ENCODE results near the gene AP2A1.

The AP2A1 gene

GRCh38 chr19:49766007-49766929 is 533 bp upstream of the AP2A1 start:
- Histone ChIP-seq H3K27me3 (ENCODE audit: insufficient read depth, low read depth) (peaks cover 8% of the 10 kb centered on the region; the same call in 1 of the 2 replicates), H3K4me1 (ENCODE audit: low read depth, poor library complexity, severe bottlenecking) (peaks cover 8% of the 10 kb centered on the region), H3K4me2 (peak overlapping the region; percentile 93), H3K27ac (peak overlapping the region; percentile 46), H3K9ac (peak overlapping the region; percentile 49; the same call in 1 of the 2 replicates), H2AFZ (ENCODE audit: low read depth) (peak overlapping the region; percentile 89), H3K4me3 (IDR thresholded peaks at IDR 0.05; ENCODE audit: insufficient read depth, low read depth, low read length) (no peak overlapping the region), H3K79me2 (ENCODE audit: insufficient read depth, low read depth) (peaks cover 13% of the 10 kb centered on the region; the same call in 1 of the 2 replicates), H4K20me1 (ENCODE audit: insufficient read depth) (no peaks in the 10 kb centered on the region), H3K36me3 (ENCODE audit: insufficient read depth) (no peaks in the 10 kb centered on the region)
- TF ChIP-seq, protein P1, sequence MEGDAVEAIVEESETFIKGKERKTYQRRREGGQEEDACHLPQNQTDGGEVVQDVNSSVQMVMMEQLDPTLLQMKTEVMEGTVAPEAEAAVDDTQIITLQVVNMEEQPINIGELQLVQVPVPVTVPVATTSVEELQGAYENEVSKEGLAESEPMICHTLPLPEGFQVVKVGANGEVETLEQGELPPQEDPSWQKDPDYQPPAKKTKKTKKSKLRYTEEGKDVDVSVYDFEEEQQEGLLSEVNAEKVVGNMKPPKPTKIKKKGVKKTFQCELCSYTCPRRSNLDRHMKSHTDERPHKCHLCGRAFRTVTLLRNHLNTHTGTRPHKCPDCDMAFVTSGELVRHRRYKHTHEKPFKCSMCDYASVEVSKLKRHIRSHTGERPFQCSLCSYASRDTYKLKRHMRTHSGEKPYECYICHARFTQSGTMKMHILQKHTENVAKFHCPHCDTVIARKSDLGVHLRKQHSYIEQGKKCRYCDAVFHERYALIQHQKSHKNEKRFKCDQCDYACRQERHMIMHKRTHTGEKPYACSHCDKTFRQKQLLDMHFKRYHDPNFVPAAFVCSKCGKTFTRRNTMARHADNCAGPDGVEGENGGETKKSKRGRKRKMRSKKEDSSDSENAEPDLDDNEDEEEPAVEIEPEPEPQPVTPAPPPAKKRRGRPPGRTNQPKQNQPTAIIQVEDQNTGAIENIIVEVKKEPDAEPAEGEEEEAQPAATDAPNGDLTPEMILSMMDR (conservative IDR thresholded peaks at IDR 0.05; ENCODE audit: low read depth, low read length): no peak

DNA sequence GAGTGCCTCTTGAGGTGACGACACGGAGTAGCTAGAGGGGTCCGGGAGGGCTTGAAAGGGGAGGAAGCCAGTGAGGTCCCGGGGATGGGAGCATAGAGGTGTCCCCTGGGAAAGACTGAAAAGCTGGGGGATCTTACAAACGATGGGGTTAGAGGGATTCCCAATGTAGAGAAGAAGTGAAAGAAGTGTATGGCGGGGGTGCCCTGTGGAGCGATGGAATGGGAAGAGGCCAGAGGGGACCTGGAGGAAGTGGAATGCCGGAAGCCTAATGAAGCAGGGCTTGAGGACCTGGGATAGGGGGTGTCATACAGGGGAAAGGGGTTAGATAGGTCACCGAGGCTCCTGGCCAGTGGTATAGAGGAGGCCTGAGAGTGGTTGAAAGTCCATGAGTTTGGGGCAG is 580 bp downstream of the AP2A1 start:
- Histone ChIP-seq H3K36me3 (ENCODE audit: insufficient read depth) (no peaks in the 10 kb centered on the region), H2AFZ (ENCODE audit: low read depth) (peak overlapping the region; percentile 86), H3K4me2 (peak overlapping the region; percentile 97), H3K27me3 (ENCODE audit: insufficient read depth, low read depth) (peaks cover 8% of the 10 kb centered on the region; the same call in 1 of the 2 replicates), H3K4me3 (IDR thresholded peaks at IDR 0.05; ENCODE audit: insufficient read depth, low read depth, low read length) (no peak overlapping the region), H3K27ac (no peak overlapping the region), H4K20me1 (ENCODE audit: insufficient read depth) (no peaks in the 10 kb centered on the region), H3K4me1 (ENCODE audit: low read depth, poor library complexity, severe bottlenecking) (peaks cover 8% of the 10 kb centered on the region), H3K9ac (peak overlapping the region; percentile 64; the same call in 1 of the 2 replicates), H3K79me2 (ENCODE audit: insufficient read depth, low read depth) (peaks cover 13% of the 10 kb centered on the region; the same call in 1 of the 2 replicates)
- TF ChIP-seq, protein P1 (conservative IDR thresholded peaks at IDR 0.05; ENCODE audit: low read depth, low read length): no peak

DNA sequence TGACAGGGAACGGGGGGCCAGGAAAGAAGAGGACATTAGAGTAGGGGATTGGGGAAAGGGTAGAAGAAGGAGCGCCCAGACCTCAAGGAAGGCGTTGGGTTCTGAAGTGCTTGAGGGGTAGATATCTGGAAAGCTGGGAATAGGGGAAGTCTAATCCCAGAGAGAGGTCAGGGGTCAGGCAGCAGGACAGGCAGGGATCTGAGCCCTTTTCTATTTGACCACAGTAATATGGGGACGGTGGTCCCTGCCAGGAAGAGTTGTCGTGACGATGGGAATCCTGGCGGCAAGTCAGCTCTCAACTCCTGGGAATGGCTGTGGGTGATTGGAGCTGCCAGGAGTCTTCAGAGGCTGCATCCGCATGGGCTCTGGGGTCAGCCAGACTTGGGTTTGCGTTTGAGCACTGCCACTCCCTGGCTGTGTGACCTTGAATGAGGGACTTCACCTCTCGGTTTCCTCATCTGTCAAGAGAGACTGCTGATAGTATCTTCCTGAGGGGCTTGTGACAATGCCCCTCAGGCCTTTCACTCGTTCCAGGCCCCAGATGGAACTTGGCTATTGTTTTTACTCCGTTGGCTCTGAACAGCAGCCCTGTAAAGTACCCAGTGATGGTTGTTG is 1.3 kb downstream of the AP2A1 start:
- H3K36me3 ChIP-seq (ENCODE audit: insufficient read depth): no peaks in the 10 kb centered on the region
- H3K4me2 ChIP-seq: peak overlapping the region; percentile 97
- H2AFZ ChIP-seq (ENCODE audit: low read depth): no peak overlapping the region
- H3K79me2 ChIP-seq (ENCODE audit: insufficient read depth, low read depth): peaks cover 13% of the 10 kb centered on the region; the same call in 1 of the 2 replicates
- peaks cover 4% of the 10 kb centered on the region; the same call in 1 of the 2 replicates for H3K27me3 ChIP-seq (ENCODE audit: insufficient read depth, low read depth)
- no peaks in the 10 kb centered on the region for H4K20me1 ChIP-seq (ENCODE audit: insufficient read depth)
- TF ChIP-seq, protein P1 (conservative IDR thresholded peaks at IDR 0.05; ENCODE audit: low read depth, low read length): no peak
- no peak overlapping the region; the same call in 1 of the 2 replicates for H3K9ac ChIP-seq
- H3K4me1 ChIP-seq (ENCODE audit: low read depth, poor library complexity, severe bottlenecking): peaks cover 8% of the 10 kb centered on the region
- no peak overlapping the region for H3K27ac ChIP-seq
- H3K4me3 ChIP-seq (IDR thresholded peaks at IDR 0.05; ENCODE audit: insufficient read depth, low read depth, low read length): no peak overlapping the region

DNA sequence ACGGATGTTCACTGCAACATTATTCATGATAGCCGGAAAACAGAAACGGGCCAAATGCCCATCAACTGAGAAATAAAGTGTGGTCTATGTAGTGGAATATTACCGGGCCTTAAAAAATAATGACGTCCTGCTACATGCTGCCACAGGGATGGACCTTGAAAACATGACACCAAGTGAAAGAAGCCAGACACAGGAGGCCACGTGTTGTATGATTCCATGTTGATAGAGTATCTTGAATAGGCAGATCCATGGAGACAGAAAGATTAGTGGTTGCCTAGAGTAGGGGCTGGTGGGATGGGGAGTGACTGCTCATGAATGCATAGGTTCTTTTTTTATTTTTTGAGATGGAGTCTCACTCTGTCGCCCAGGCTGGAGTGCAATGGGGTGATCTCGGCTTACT is 3.7 kb downstream of the AP2A1 start:
- peaks cover 13% of the 10 kb centered on the region; the same call in 1 of the 2 replicates for H3K79me2 ChIP-seq (ENCODE audit: insufficient read depth, low read depth)
- H3K36me3 ChIP-seq (ENCODE audit: insufficient read depth): no peaks in the 10 kb centered on the region
- H4K20me1 ChIP-seq (ENCODE audit: insufficient read depth): no peaks in the 10 kb centered on the region
- peaks cover 6% of the 10 kb centered on the region for H3K4me1 ChIP-seq (ENCODE audit: low read depth, poor library complexity, severe bottlenecking)
- H2AFZ ChIP-seq (ENCODE audit: low read depth): no peak overlapping the region
- no peak overlapping the region for H3K4me3 ChIP-seq (IDR thresholded peaks at IDR 0.05; ENCODE audit: insufficient read depth, low read depth, low read length)
- no peak overlapping the region for H3K4me2 ChIP-seq
- no peak overlapping the region for H3K27ac ChIP-seq
- no peak overlapping the region for H3K9ac ChIP-seq
- TF ChIP-seq, protein P1 (conservative IDR thresholded peaks at IDR 0.05; ENCODE audit: low read depth, low read length): no peak
- H3K27me3 ChIP-seq (ENCODE audit: insufficient read depth, low read depth): no peaks in the 10 kb centered on the region

Measured in KMS-11 (cell line).